GM10847 (cell line): ENCODE measurements around the gene GOLGA6L2.

Experiments
- POLR2A ChIP-seq: IDR thresholded peaks from 2 replicates; pipeline ENCODE4 v1.6.1; 2011; ENCODE audit not compliant: insufficient read length; ENCODE audit errors: extremely low read depth

The GOLGA6L2 gene

GRCh38 chr15:23402140-23402539 lies 44.9 kb downstream of the GOLGA6L2 start:
- TF ChIP-seq POLR2A = no peak

DNA sequence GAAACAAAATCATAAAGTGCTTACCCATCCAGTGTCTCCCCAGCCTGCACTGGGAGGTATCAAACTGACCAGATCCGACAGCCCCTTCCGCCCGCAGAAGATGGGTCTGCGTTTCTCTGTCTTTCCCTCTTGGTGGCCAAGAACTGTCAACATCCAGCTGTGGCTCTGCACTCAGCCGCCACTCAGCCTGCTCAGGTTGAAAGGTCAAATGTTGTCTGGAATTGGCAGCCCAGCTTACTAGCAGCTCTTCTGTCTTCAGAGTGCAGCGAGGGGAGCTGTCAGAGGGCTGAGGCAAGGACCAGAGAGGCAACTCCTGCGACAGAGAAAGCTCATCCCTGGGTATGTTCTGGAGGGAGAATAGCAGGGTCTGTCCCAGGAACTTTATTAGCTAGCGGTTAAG lies 45.4 kb downstream of the GOLGA6L2 start:
- no peak for TF ChIP-seq POLR2A

GRCh38 chr15:23397779-23398178 lies 49.3 kb downstream of the GOLGA6L2 start:
- TF ChIP-seq POLR2A = no peak

GRCh38 chr15:23395832-23396231 lies 51.2 kb downstream of the GOLGA6L2 start:
- TF ChIP-seq POLR2A = no peak

GRCh38 chr15:23395030-23395692 lies 51.9 kb downstream of the GOLGA6L2 start:
- no peak for TF ChIP-seq POLR2A
